Kidney capillary endothelial cell (primary cell): ENCODE measurements around the gene TMX2.

Source experiments
- DNase-seq: peaks from one replicate; pipeline ENCODE4 v3.0.0-alpha.2; 2018; ENCODE audit warnings: low spot score

Gene TMX2

DNA sequence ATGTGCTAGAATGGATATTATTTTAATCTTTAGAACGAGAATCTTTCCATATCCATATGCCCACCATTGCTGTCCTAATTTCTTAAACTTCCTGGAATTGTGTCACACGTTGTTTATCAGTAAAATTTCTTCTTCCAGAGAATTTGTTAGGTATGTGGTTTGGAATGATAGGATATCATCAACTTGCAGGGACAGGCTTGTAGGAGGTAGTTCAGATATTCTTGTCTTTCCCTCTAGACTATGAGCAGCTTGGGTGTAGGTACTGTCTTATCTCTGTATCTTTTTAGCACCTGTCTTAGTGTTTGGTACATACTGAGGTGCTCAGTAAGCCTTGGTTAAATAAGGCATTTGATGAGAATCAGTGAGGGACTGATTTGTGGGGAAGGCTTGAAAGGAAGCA is 52.6 kb downstream of the TMX2 start:
- DNase-seq, result no peak

DNA sequence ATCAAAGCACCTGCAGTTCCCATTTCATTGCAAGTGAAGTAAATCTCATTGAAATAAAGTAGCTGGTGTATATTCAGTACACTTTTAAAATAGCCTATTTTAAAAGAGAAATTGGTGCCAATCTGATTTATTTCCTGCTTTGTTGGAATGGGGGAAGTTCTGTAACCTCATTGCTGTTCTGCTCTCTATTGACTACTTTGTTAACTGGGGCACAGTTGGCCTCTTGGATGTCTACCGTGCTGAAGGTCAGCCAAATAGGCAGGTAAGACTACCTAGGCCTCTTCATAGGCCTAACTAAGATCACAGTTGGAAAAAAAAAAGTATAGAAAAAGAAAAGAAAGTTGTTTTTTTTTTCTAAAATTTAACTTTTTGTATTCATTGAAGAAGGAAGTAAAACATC is 58.4 kb downstream of the TMX2 start:
- DNase-seq, result no peak

DNA sequence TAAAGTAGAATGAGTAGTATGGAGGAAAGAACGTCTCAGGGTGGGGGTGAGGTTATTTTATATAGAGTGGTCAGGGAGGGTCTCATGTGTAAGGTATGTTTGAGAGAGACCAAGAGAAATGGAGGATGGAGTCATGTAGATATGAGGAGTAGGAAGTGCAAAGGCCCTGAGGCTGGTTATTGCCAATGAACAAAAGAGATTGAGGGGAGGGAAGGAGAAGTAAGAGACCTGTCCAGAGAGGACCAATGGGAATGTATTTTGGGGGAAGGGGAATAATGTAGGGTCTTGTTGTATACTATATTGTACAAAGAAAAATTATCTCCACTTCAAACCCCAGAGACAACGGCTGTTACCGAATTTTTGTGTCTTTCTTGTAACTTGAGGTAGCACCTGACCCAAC is 59.0 kb downstream of the TMX2 start:
- DNase-seq, result no peak

DNA sequence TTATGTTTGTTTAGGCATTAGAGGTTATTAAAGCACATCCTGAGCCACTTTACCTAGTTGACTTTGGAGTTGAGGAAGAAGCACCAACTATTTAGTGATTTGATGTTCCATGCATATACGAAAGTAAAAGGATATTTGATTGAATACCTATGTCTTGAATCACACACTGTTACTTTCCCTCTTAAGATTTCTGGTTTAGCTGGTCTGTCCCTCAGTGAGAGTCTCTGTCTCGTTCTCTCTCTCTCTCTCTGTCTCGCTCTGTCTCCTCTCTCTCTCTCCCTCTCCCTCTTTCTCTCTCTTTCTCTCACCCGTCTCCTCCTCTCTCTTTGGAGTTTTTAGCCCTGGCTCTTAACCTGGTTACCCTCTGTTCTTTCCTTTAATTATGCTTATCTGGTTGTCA is 60.2 kb downstream of the TMX2 start:
- DNase-seq, result no peak

DNA sequence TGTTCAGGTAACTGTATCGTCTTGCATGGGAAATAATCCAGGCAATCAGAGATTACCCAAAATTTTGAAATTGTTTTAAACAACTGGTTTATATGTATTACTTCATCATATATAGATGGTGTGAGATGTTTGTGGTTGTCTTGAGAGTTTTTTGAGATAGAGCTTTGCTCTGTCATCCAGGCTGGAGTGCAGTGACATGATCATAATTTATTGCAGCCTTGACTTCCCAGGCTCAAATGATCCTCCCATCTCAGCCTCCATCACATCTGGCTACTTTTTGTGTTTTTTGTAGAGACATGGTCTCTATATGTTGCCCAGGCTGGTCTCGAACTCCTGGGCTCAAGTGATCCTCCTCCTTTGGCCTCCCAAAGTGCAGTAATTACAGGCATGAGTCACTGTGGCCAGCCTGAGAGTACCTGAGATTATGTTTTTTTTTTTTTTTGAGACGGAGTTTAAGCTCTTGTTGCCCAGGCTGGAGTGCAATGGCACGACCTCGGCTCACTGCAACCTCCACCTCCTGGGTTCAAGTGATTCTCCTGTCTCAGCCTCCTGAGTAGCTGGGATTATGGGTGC is 60.7 kb downstream of the TMX2 start:
- no peak for DNase-seq

DNA sequence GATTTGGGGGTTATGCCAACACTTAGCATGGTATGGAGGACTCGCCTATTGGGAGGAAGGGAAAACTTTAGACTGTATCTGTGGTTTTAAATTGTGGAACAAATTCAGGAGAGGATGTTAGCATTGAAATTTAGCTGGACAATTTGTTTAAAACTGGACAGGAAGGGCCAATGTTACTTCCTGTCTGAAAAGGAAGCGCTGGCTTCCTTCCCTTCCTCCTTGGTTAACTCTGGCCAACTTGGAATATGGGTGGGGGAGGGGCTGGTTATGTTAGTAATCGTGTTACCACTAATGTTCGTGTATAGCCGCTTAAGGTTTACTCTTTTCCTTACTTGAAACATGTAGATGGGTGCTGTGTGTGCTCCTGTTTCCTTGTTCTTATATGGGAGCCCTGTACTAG is 63.1 kb downstream of the TMX2 start:
- DNase-seq, result peak; percentile 79

DNA sequence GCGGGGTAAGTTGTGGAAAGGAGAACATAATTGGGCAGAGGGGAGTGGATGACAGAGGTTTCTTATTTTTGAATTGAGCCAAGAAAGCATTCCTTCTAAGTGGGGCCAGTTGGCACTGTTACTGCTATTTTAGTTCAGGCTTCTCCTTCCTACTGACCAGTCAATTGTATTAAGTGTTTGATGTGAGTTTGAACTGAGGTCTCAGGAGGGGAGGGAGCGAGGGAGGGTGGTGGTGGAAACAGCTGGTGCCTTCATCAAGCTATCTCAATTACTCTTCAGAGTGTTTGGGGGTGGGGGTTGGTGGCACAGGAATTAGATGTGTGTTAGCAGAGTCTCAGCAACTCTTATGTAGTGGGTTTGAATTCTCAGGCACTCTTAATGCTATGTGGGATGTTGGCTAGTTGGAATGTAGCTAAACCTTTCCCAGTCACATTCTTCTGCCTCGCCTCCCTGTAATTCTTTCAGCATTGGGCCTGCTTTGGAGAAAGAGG is 63.7 kb downstream of the TMX2 start:
- peak; percentile 41 for DNase-seq

DNA sequence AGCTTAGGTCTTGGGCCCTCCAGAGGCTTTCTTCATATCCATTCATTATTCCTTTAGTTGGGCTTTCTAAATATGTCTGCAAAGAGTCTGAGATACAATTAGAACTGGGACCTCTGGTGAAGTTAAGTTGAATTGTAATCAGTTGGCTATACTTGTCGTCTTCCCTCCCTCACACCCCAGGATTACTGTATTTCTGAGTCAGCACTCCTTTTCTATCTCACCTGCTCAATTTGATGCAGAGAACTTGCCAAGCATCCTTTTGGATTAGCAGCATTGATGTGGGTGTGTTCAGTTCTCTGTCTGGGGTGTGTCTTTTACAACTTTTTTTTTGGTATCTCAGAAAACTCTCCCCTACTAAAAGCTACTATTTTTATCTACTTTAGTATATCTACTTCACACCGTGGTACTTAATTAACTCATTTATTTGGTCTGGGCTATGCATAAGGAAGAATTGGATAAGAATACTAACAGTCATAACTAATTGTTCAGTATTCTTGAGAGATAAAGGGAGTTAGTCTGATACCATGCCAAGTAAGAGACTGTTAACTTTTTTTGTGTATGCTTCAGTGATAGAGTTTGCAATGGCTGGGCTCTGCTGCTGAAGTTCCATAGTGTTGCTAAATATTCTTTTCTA is 64.3 kb downstream of the TMX2 start:
- DNase-seq, result no peak

DNA sequence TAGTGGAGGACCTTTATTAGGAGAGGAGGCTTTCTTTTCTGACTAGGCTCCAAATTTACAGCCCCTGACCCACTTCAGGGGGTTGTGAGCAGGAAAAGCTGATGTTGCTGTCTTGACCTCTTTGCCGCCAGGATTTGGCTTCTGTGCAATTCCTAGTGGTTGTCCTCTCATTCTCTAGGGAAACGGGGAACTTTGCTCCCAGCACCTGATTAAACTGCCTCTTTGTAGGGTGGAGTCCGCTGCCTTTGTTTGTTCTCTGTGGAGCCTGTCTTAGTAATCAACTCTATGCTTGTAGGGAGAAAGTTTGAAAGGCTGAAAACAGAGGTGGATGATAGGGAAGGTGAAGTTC is 65.5 kb downstream of the TMX2 start:
- no peak for DNase-seq

DNA sequence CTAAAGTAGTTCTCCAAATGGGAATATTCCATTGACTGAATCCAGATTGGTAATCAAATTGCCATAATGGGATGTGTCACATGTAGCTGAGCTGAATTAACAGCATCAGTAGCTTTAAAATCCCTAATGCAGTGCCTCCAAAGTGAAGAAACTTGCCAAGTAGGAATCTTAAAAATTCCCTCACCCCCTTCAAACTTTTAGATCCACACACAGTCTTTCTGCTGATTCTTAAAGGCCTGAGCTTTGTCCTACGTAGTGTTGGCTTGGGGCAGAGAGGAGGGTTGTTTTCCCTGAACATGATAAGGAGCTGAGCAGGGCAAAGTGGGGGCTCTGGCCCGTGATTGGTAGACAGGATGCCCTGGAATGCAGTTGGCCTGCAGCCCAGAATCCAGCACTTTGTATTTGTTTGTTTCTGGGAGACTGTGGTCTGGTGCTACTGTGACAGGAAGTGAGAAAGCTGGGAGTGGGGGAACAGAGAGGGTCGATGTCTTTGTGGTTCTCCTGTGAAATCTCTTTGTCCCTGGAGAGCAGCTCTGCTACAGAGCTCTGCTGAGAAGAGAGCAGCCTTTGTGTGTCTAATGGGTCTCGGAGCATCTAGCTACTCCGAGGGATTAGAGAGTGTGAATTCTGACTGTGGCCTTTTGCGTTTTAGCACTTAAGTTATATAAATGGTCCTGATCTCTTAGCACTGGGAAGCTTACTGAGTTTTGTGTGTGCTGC is 66.1 kb downstream of the TMX2 start:
- peak; percentile 99 for DNase-seq

DNA sequence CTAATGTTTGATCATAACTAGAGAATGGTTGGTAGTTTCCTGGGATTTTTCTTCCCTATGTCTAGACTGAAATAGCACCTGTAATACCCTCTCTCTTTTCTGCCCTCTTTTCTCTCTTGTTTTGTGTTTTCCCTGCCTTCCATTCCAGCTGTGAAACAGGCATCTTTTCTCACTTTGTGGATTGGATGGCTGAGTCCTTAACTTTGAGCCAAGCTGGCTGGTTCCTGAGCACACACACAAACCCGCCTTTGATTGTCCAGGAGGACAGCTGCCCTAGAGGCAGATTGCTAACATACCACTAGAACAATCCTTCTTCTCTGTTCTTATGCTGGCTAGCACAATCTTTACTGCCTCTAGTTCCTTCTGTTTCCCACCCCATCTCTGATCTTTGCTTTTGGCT is 66.9 kb downstream of the TMX2 start:
- DNase-seq, result peak; percentile 47

DNA sequence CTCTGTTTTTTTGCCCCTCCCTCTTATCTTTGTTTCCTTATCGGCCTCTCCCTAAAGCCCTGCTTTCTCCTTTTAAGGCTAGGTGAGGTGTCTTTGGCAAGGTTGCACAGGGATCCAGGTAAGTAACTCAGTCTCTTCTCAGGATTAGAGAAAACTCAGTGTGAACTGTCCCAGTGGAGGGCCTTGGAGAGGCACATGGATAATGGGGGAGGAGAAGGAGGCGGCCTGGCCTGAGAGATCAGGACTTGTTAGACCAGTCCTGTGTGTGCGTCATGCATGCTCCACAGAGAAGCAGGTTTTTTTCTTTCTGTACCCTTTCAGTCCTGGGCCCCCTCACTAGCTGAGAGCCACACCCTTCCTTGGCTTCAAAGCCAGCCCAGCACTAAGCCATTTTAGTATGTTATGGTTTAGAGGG is 69.1 kb downstream of the TMX2 start:
- no peak for DNase-seq

DNA sequence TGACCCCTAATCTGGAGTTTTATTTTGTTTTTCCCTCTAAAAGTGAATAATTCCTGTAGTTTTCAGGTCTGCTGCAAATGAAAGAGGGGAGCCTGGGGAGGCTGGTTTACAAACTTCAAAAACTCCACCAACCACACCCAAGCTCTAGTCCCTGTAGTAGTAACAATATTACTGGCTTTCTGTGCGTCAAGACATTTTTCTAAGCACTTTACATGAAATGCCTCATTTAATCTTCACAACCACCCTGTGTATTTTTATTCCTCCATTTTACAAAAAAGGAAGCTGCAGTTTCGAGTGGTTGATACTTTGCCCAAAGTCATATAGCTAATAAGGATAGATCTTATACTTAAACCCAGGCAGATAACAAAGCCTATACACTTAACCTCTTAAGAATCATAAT is 72.7 kb downstream of the TMX2 start:
- DNase-seq, result no peak

DNA sequence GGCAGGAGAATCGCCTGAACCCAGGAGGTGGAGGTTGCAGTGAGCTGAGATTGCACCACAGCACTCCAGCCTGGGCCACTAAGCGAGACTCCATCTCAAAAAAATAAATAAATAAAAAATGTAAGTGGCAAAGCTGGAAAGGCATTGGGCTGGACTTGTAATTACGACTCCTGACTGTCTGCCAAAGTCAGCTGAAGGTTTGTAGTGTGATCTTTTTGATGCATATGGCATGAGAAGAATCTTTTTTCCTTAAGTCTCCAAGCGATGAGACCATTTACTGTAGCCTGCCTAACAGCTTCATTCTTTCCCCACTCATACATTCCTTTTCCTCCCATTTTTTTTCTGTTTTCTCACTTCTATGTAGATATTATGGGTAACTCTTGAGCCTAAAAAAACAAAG is 74.0 kb downstream of the TMX2 start:
- no peak for DNase-seq

DNA sequence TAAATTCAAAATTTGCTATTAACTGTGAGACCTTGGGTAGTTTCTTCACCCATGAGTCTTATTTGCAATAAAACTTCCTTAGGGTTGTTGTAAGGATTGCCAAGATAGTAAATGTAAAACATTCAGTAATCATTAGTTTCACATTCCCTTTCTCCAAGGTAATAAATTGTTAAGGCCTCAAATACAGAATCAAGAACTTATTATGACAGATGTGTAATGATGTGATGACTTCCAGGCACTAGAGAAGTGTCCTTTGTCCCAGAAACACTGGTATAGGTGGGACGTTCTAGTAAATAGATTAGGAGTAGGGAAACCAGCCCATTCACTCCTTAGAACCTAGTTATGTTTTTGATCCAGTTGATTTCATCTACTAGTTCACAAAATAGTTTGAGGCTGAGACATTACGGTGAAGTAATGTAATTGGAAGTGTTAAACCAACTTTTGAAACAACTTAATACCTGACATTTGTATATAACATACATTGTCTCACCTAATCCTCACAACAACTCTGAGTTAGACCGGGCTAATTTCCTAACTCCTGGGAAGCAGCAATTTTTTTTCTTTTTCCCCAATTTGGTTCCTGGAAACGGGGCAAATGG is 74.7 kb downstream of the TMX2 start:
- no peak for DNase-seq

DNA sequence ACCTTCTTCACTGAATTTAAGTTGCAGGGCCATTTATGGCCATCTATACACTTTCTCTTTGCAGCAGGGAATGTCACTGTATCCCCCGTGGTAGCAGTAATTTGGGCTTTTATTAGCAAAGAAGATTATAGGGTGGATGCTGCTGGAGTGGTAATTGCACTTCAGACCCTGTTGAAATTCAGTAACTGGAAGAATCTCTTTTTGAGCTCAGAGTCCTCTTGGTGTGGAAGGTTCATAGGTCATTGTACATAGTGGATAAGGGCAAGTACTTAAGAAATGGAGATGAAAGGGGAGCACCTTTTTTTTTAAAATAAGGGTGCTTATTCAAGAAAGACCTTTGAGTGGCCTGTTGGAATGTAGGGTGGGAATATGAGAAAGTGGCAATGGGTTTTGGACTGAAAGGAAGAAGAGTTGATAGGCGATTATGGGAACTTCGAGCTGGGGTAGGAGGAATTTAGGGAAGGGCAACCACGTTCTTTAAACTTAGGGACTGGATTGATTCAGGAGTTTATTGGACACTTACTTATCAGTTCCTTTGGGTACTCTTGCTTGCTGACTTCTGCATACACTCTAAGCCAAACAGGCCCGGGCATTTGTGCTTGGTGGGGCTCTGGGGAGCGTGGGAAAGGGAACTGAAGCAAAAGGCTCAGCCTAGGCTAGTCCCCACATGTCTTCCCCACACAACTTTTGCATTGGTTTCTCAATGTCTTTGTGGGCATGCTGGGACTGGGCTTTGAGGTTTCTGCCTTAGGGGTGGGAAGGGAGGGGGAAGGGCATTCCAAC is 75.7 kb downstream of the TMX2 start:
- no peak for DNase-seq

DNA sequence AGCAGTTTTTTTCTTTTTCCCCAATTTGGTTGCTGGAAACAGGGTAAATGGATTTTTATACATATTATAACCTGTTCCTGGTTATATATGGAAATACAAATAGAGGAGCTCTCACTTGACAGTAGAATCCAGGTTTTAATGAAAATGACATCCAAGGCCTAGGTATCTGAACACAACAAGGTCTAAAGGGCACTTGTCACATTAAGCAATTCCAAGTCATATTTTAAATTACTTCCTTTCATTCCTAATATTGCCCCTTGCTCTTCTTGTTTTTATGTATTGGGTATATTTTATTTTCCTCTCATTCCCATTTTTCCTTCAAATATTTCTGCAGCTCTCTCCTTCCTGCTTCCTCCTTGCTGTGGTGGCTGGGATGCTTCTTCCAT is 76.3 kb downstream of the TMX2 start:
- DNase-seq, result no peak
